ENCODE results near the gene CLPTM1. TPM values are rescaled to one million over a fixed set of nuclear protein-coding genes. Genes with fewer than 3 reads are reported as not detected.

Gene CLPTM1
- total RNA-seq, 1 donor from 2014 or later: 39.6 TPM

- DNase-seq (ENCODE audit: low read depth): no peak
These were observed 32.0 kb downstream of the CLPTM1 start for GRCh38 chr19:44987148-44987675.

GRCh38 chr19:44988273-44988672 lies 33.1 kb downstream of the CLPTM1 start:
- DNase-seq (ENCODE audit: low read depth): no peak

More at GRCh38 chr19:44987148-44987675, 32.0 kb downstream of the CLPTM1 start:
- no peak for TF ChIP-seq CTCF (conservative IDR thresholded peaks at IDR 0.05; ENCODE audit: low read depth, low read length)
- no peak overlapping the region for H3K4me3 ChIP-seq (ENCODE audit: low read depth, low read length)

GRCh38 chr19:44988896-44989556 lies 33.8 kb downstream of the CLPTM1 start:
- peak; percentile 69 for TF ChIP-seq CTCF (conservative IDR thresholded peaks at IDR 0.05; ENCODE audit: low read depth, low read length)
- no peak overlapping the region for H3K4me3 ChIP-seq (ENCODE audit: low read depth, low read length)
- no peak for DNase-seq (ENCODE audit: low read depth)

More at GRCh38 chr19:44988273-44988672, 33.1 kb downstream of the CLPTM1 start:
- H3K4me3 ChIP-seq (ENCODE audit: low read depth, low read length): no peak overlapping the region
- no peak for TF ChIP-seq CTCF (conservative IDR thresholded peaks at IDR 0.05; ENCODE audit: low read depth, low read length)

- no peak for TF ChIP-seq CTCF (conservative IDR thresholded peaks at IDR 0.05; ENCODE audit: low read depth, low read length)
- DNase-seq (ENCODE audit: low read depth): no peak
- no peak overlapping the region for H3K4me3 ChIP-seq (ENCODE audit: low read depth, low read length)
These were observed 35.3 kb downstream of the CLPTM1 start for GRCh38 chr19:44990459-44990858.

- no peak for DNase-seq (ENCODE audit: low read depth)
- no peak overlapping the region for H3K4me3 ChIP-seq (ENCODE audit: low read depth, low read length)
- no peak for TF ChIP-seq CTCF (conservative IDR thresholded peaks at IDR 0.05; ENCODE audit: low read depth, low read length)
These were observed 35.8 kb downstream of the CLPTM1 start for GRCh38 chr19:44990966-44991365.

- DNase-seq (ENCODE audit: low read depth): no peak
- no peak for TF ChIP-seq CTCF (conservative IDR thresholded peaks at IDR 0.05; ENCODE audit: low read depth, low read length)
- no peak overlapping the region for H3K4me3 ChIP-seq (ENCODE audit: low read depth, low read length)
These were observed 37.4 kb downstream of the CLPTM1 start for GRCh38 chr19:44992336-44993163.
